Measurements from ENCODE around the gene CADM1.

GRCh38 chr11:115314330-115314920 is 189.8 kb downstream of the CADM1 start:
- no peak for TF ChIP-seq CTCF (conservative IDR thresholded peaks at IDR 0.05; ENCODE audit: low read length)
- no peak for TF ChIP-seq EZH2phosphoT487 (IDR thresholded peaks at IDR 0.05; ENCODE audit: borderline replicate concordance, low read depth, low read length)
